ENCODE results near the gene CHD2.
"Not testable (repeated sequence)": the region's sequence is repeated elsewhere in the genome, so short reads cannot be mapped to it uniquely, and the experiment has no call there.

Gene CHD2

GRCh38 chr15:92906020-92906419, 5.9 kb downstream of the CHD2 start:
- DNase-seq (ENCODE audit: low read depth in 2 of 2, low spot score in 1 of 2), result no peak

GRCh38 chr15:92906563-92907081, 6.5 kb downstream of the CHD2 start:
- DNase-seq (ENCODE audit: low read depth in 2 of 2, low spot score in 1 of 2), result no peak

- DNase-seq (ENCODE audit: low read depth in 2 of 2, low spot score in 1 of 2), result no peak
Observed at GRCh38 chr15:92907229-92907628, 7.1 kb downstream of the CHD2 start.

- DNase-seq (ENCODE audit: low read depth in 2 of 2, low spot score in 1 of 2), result no peak
Observed at GRCh38 chr15:92907896-92908712, 8.0 kb downstream of the CHD2 start.

GRCh38 chr15:92908713-92909057, 8.6 kb downstream of the CHD2 start:
- no peak for DNase-seq (ENCODE audit: low read depth in 2 of 2, low spot score in 1 of 2)

- no peak for DNase-seq (ENCODE audit: low read depth in 2 of 2, low spot score in 1 of 2)
Observed at GRCh38 chr15:92909136-92909781, 9.1 kb downstream of the CHD2 start.

- no peak for DNase-seq (ENCODE audit: low read depth in 2 of 2, low spot score in 1 of 2)
Observed at GRCh38 chr15:92910451-92910850, 10.3 kb downstream of the CHD2 start.

GRCh38 chr15:92914103-92914499, 14.0 kb downstream of the CHD2 start:
- DNase-seq (ENCODE audit: low read depth in 2 of 2, low spot score in 1 of 2), result no peak

GRCh38 chr15:92914768-92915221, 14.7 kb downstream of the CHD2 start:
- no peak for DNase-seq (ENCODE audit: low read depth in 2 of 2, low spot score in 1 of 2)

- no peak for DNase-seq (ENCODE audit: low read depth in 2 of 2, low spot score in 1 of 2)
Observed at GRCh38 chr15:92915766-92916435, 15.8 kb downstream of the CHD2 start.

GRCh38 chr15:92917598-92918407, 17.7 kb downstream of the CHD2 start:
- DNase-seq (ENCODE audit: low read depth in 2 of 2, low spot score in 1 of 2), result peak; percentile 79 to 85

- not testable (repeated sequence) for DNase-seq (ENCODE audit: low read depth in 2 of 2, low spot score in 1 of 2)
Observed at GRCh38 chr15:92918881-92919280, 18.8 kb downstream of the CHD2 start.

- DNase-seq (ENCODE audit: low read depth in 2 of 2, low spot score in 1 of 2), result no peak
Observed at GRCh38 chr15:92920595-92921161, 20.6 kb downstream of the CHD2 start.

- DNase-seq (ENCODE audit: low read depth in 2 of 2, low spot score in 1 of 2), result no peak
Observed at GRCh38 chr15:92921215-92922131, 21.3 kb downstream of the CHD2 start.

GRCh38 chr15:92922418-92923002, 22.4 kb downstream of the CHD2 start:
- DNase-seq (ENCODE audit: low read depth in 2 of 2, low spot score in 1 of 2), result no peak

GRCh38 chr15:92924216-92924615, 24.1 kb downstream of the CHD2 start:
- no peak for DNase-seq (ENCODE audit: low read depth in 2 of 2, low spot score in 1 of 2)

GRCh38 chr15:92925454-92925853, 25.3 kb downstream of the CHD2 start:
- DNase-seq (ENCODE audit: low read depth in 2 of 2, low spot score in 1 of 2), result no peak

- no peak for DNase-seq (ENCODE audit: low read depth in 2 of 2, low spot score in 1 of 2)
Observed at GRCh38 chr15:92928225-92928750, 28.2 kb downstream of the CHD2 start.

- DNase-seq (ENCODE audit: low read depth in 2 of 2, low spot score in 1 of 2), result no peak
Observed at GRCh38 chr15:92929002-92929401, 28.9 kb downstream of the CHD2 start.
